ENCODE data around the gene C8B.

C8B gene

GRCh38 chr1:56977910-56978309 lies 12.1 kb upstream of the C8B start:
- H3K27me3 Mint-ChIP-seq (ENCODE audit: low read depth) = peaks cover 22% of the 10 kb centered on the region
- H3K27ac Mint-ChIP-seq = no peak overlapping the region
- H3K36me3 Mint-ChIP-seq (ENCODE audit: low read depth) = no peaks in the 10 kb centered on the region
- no peaks in the 10 kb centered on the region for H3K4me1 Mint-ChIP-seq
- no peaks in the 10 kb centered on the region for H3K9me3 Mint-ChIP-seq
- H3K4me3 Mint-ChIP-seq = no peak overlapping the region
- TF ChIP-seq, protein P1, sequence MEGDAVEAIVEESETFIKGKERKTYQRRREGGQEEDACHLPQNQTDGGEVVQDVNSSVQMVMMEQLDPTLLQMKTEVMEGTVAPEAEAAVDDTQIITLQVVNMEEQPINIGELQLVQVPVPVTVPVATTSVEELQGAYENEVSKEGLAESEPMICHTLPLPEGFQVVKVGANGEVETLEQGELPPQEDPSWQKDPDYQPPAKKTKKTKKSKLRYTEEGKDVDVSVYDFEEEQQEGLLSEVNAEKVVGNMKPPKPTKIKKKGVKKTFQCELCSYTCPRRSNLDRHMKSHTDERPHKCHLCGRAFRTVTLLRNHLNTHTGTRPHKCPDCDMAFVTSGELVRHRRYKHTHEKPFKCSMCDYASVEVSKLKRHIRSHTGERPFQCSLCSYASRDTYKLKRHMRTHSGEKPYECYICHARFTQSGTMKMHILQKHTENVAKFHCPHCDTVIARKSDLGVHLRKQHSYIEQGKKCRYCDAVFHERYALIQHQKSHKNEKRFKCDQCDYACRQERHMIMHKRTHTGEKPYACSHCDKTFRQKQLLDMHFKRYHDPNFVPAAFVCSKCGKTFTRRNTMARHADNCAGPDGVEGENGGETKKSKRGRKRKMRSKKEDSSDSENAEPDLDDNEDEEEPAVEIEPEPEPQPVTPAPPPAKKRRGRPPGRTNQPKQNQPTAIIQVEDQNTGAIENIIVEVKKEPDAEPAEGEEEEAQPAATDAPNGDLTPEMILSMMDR (IDR thresholded peaks at IDR 0.05; ENCODE audit: unreplicated experiment in 3 of 3) = no peak

DNA sequence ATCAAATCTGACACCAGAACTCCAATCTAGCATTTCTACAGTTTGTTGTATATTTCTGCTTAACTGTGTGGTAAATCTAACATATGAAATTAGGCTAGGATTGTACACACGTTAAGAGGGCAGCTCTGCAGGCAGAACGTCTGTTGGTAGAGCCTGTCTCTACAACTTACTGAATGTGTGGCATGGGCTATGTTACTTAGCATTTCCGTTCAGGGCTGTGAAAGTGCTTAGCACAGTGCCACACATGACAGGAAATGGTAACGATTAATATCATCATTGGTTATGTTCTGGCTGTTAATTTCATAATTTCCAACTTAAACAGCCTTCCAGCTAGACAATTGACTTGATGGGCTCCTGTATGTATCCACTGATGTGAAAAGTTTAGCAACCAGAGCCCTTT lies 9.6 kb upstream of the C8B start:
- Mint-ChIP-seq H3K27ac (no peak overlapping the region), H3K9me3 (no peaks in the 10 kb centered on the region), H3K4me3 (no peak overlapping the region), H3K36me3 (ENCODE audit: low read depth) (no peaks in the 10 kb centered on the region), H3K27me3 (ENCODE audit: low read depth) (peaks cover 22% of the 10 kb centered on the region), H3K4me1 (no peaks in the 10 kb centered on the region)
- TF ChIP-seq, protein P1 (IDR thresholded peaks at IDR 0.05; ENCODE audit: unreplicated experiment in 3 of 3) = no peak

- H3K9me3 Mint-ChIP-seq = no peaks in the 10 kb centered on the region
- peaks cover 18% of the 10 kb centered on the region for H3K27me3 Mint-ChIP-seq (ENCODE audit: low read depth)
Measured at GRCh38 chr1:56973923-56974742, 8.3 kb upstream of the C8B start.

GRCh38 chr1:56972976-56973375 lies 7.2 kb upstream of the C8B start:
- H3K9me3 Mint-ChIP-seq = no peaks in the 10 kb centered on the region
- no peak overlapping the region for H3K27ac Mint-ChIP-seq
- H3K4me3 Mint-ChIP-seq = no peak overlapping the region
- TF ChIP-seq, protein P1 (IDR thresholded peaks at IDR 0.05; ENCODE audit: unreplicated experiment in 3 of 3) = no peak
- no peaks in the 10 kb centered on the region for H3K4me1 Mint-ChIP-seq
- peaks cover 11% of the 10 kb centered on the region for H3K27me3 Mint-ChIP-seq (ENCODE audit: low read depth)
- H3K36me3 Mint-ChIP-seq (ENCODE audit: low read depth) = no peaks in the 10 kb centered on the region

More at GRCh38 chr1:56973923-56974742, 8.3 kb upstream of the C8B start:
- Mint-ChIP-seq H3K4me3 (no peak overlapping the region), H3K27ac (no peak overlapping the region), H3K4me1 (no peaks in the 10 kb centered on the region), H3K36me3 (ENCODE audit: low read depth) (no peaks in the 10 kb centered on the region)
- TF ChIP-seq, protein P1 (IDR thresholded peaks at IDR 0.05; ENCODE audit: unreplicated experiment in 3 of 3) = no peak

- H3K27ac Mint-ChIP-seq = no peak overlapping the region
- TF ChIP-seq, protein P1 (IDR thresholded peaks at IDR 0.05; ENCODE audit: unreplicated experiment in 3 of 3) = no peak
- H3K27me3 Mint-ChIP-seq (ENCODE audit: low read depth) = peaks cover 7% of the 10 kb centered on the region
- no peak overlapping the region for H3K4me3 Mint-ChIP-seq
- no peaks in the 10 kb centered on the region for H3K4me1 Mint-ChIP-seq
- no peaks in the 10 kb centered on the region for H3K36me3 Mint-ChIP-seq (ENCODE audit: low read depth)
- H3K9me3 Mint-ChIP-seq = no peaks in the 10 kb centered on the region
Measured at GRCh38 chr1:56970280-56970679, 4.5 kb upstream of the C8B start.
